ENCODE data around the gene C22orf31.
"Not testable (repeated sequence)": the region's sequence is repeated elsewhere in the genome, so short reads cannot be mapped to it uniquely, and the experiment has no call there.

The C22orf31 gene

DNA sequence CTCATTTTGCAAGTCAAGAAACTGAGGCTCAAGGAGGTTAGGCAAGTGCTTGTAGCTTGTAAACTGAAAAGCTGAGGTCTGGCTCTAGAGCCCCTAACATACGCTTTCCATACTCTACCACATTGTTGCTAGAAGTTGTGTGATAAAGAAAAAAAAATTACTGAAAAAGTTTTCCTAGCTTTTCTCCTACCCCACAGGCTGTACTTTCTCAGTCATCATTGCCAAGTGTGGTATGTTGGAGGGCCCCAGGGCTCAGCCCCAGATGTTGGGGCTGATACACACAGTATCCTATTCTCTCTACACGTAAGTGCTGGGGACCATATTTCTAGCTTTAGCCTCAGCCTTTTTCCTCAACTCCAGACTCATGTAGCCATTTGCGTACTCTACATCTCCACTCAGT, 27.2 kb upstream of the C22orf31 start:
- Histone ChIP-seq H3K4me3 (replicated peaks; ENCODE audit: low read depth, low read length) (no peak overlapping the region), H3K27me3 (replicated peaks; ENCODE audit: control insufficient read depth, insufficient read depth, low read length) (no peaks in the 10 kb centered on the region), H3K36me3 (ENCODE audit: control insufficient read depth, insufficient read depth, low read length) (no peaks in the 10 kb centered on the region)
- no peak for DNase-seq (ENCODE audit: extremely low read depth, insufficient read length)
- TF ChIP-seq, protein P1, sequence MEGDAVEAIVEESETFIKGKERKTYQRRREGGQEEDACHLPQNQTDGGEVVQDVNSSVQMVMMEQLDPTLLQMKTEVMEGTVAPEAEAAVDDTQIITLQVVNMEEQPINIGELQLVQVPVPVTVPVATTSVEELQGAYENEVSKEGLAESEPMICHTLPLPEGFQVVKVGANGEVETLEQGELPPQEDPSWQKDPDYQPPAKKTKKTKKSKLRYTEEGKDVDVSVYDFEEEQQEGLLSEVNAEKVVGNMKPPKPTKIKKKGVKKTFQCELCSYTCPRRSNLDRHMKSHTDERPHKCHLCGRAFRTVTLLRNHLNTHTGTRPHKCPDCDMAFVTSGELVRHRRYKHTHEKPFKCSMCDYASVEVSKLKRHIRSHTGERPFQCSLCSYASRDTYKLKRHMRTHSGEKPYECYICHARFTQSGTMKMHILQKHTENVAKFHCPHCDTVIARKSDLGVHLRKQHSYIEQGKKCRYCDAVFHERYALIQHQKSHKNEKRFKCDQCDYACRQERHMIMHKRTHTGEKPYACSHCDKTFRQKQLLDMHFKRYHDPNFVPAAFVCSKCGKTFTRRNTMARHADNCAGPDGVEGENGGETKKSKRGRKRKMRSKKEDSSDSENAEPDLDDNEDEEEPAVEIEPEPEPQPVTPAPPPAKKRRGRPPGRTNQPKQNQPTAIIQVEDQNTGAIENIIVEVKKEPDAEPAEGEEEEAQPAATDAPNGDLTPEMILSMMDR (IDR thresholded peaks at IDR 0.05; ENCODE audit: insufficient read depth, low read length, poor library complexity, severe bottlenecking): no peak

DNA sequence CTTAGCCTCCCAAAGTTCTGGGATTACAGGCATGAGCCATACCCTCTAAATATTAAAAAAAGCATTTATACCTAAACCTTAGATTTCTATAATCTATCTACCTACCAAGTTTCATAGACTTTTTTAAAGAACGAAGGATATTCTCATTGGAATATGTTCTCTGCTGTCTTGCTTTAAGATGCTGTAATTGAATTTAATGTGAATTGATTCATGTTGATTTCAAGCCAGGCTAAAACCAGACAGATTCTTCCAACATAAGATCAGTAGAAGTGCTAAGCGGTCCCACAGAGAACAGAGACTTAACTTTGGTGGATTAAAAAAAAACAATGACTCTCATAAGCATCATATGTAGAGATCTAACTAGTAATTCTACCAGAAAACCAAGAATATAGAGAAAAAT, 25.4 kb upstream of the C22orf31 start:
- Histone ChIP-seq H3K27me3 (replicated peaks; ENCODE audit: control insufficient read depth, insufficient read depth, low read length) (no peaks in the 10 kb centered on the region), H3K36me3 (ENCODE audit: control insufficient read depth, insufficient read depth, low read length) (no peaks in the 10 kb centered on the region), H3K4me3 (replicated peaks; ENCODE audit: low read depth, low read length) (no peak overlapping the region)
- no peak for DNase-seq (ENCODE audit: extremely low read depth, insufficient read length)
- TF ChIP-seq, protein P1 (IDR thresholded peaks at IDR 0.05; ENCODE audit: insufficient read depth, low read length, poor library complexity, severe bottlenecking): no peak

DNA sequence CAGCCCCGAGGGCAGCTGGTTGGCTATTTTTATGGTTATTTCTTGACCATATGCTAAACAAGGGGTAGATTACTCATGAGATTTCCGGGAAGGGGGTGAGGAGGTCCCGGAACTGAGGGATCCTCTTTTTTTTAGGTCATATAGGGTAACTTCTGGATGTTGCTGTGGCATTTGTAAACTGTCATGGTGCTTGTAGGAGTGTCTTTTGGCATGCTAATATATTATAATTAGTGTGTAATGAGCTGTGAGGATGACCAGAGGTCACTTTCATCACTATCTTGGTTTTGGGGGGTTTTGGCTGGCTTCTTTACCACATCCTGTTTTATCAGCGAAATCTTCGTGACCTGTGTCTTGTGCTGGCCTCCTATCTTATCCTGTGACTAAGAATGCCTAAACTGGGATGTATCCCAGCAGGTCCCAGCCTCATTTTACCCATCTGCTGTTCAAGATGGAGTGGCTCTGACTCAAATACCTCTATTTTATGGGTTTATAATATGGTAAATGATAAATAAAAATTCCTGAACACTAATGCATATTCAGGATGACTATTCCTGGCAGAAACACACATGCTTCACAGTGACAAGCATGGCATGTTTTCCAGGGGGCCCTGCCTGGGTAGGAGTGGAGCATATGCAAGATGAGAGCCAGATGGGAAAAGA, 22.4 kb upstream of the C22orf31 start:
- no peak for DNase-seq (ENCODE audit: extremely low read depth, insufficient read length)
- H3K36me3 ChIP-seq (ENCODE audit: control insufficient read depth, insufficient read depth, low read length): no peaks in the 10 kb centered on the region
- H3K4me3 ChIP-seq (replicated peaks; ENCODE audit: low read depth, low read length): no peak overlapping the region
- H3K27me3 ChIP-seq (replicated peaks; ENCODE audit: control insufficient read depth, insufficient read depth, low read length): no peaks in the 10 kb centered on the region
- TF ChIP-seq, protein P1 (IDR thresholded peaks at IDR 0.05; ENCODE audit: insufficient read depth, low read length, poor library complexity, severe bottlenecking): no peak

- not testable (repeated sequence) for DNase-seq (ENCODE audit: extremely low read depth, insufficient read length); H3K36me3 ChIP-seq (ENCODE audit: control insufficient read depth, insufficient read depth, low read length); H3K27me3 ChIP-seq (replicated peaks; ENCODE audit: control insufficient read depth, insufficient read depth, low read length); H3K4me3 ChIP-seq (replicated peaks; ENCODE audit: low read depth, low read length)
Observed at GRCh38 chr22:29083576-29083932, 21.9 kb upstream of the C22orf31 start.

DNA sequence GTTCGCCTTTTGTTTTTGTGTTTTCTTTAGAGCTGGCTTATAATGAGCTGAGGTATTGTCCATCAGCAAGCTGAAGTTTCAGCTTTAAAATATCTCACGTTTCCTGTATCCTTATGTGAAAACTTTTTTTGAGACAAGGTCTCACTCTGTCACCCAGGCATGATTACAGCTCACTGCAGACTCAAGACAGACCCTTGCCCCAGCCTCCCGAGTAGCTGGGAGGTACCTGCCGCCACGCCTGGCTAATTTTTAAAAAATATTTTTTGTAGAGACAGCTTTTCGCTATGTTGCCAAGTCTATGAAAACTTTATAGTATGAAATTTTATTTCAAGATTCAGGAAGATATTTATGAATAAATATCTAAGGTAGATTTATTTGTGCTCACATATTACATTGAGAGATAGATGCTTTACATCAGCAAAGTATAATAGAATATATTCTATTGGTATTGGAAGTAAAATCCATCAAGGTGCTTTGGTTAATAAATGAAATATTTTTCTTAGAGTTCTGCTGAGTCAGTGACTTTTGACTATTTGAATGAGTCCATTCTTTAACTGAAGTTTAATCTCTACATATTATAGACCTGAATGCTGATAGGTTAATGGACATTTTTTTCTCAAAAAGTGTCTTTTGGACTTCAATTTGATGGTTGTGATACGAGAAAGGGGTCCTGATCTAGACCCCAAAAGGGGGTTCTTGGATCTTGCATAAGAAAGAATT, 21.4 kb upstream of the C22orf31 start:
- TF ChIP-seq, protein P1 (IDR thresholded peaks at IDR 0.05; ENCODE audit: insufficient read depth, low read length, poor library complexity, severe bottlenecking): no peak
- no peak for DNase-seq (ENCODE audit: extremely low read depth, insufficient read length)
- H3K4me3 ChIP-seq (replicated peaks; ENCODE audit: low read depth, low read length): no peak overlapping the region
- H3K36me3 ChIP-seq (ENCODE audit: control insufficient read depth, insufficient read depth, low read length): no peaks in the 10 kb centered on the region
- H3K27me3 ChIP-seq (replicated peaks; ENCODE audit: control insufficient read depth, insufficient read depth, low read length): no peaks in the 10 kb centered on the region

- Histone ChIP-seq H3K27me3 (replicated peaks; ENCODE audit: control insufficient read depth, insufficient read depth, low read length) (no peaks in the 10 kb centered on the region), H3K4me3 (replicated peaks; ENCODE audit: low read depth, low read length) (no peak overlapping the region), H3K36me3 (ENCODE audit: control insufficient read depth, insufficient read depth, low read length) (no peaks in the 10 kb centered on the region)
- no peak for DNase-seq (ENCODE audit: extremely low read depth, insufficient read length)
- TF ChIP-seq, protein P1 (IDR thresholded peaks at IDR 0.05; ENCODE audit: insufficient read depth, low read length, poor library complexity, severe bottlenecking): no peak
Observed at GRCh38 chr22:29081517-29082236, 20.0 kb upstream of the C22orf31 start.
